CD4-positive, alpha-beta T cell treated with Interleukin-6 for 4 hours (primary cell): Measurements from ENCODE around the gene CD68.
A peak's percentile ranks its signal among the peaks of the same experiment; 100 is the strongest.

Source experiments
- DNase-seq: peaks from one replicate; pipeline ENCODE4 v3.0.0-alpha.2; 2020; ENCODE audit warnings: mixed read lengths

CD68 gene

GRCh38 chr17:7560172-7561027, 19.0 kb upstream of the CD68 start:
- peak; percentile 61 for DNase-seq

GRCh38 chr17:7561028-7561575, 18.3 kb upstream of the CD68 start:
- DNase-seq = peak; percentile 83

DNA sequence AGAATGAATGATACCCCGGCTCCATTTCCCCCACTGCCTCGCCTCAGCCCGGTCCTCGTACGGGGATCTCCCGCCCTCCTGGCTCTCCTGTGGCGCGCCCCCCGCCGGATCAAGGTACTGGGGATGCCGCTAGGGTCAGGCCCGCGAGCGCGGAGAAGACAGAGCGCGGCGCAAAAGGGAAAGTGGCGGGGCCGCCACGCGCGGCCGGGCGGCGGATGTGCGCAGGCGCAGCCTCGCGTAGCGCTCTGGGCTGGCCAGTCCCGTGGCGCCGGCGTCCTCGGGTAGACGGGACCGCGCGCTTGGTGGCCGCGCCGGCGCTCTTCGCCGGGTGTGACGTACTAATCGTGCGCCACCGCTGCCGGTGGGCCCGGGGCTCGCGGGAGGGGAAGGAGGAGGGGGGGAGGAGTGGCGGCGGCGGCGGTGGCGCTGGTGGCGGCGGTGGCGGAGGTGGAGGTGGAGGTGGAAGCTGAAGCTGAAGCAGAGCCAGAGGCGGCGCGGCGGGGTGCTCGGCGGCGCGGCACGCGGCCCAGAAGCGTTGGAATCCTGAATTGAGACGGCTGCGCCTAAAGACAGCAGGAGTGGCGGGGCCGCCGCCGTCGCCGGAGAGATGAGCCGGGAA, 17.7 kb upstream of the CD68 start, which contains the start of gene SENP3:
Gene SENP3, plus strand, starts transcription at position 331 of the 619 bp plus-strand sequence. CDS start 1,158 bp downstream, outside the sequence.
- peak; percentile 92 for DNase-seq

- no peak for DNase-seq
Observed at GRCh38 chr17:7562208-7562605, 17.2 kb upstream of the CD68 start.

- DNase-seq = no peak
Observed at GRCh38 chr17:7563115-7563869, 16.1 kb upstream of the CD68 start.

DNA sequence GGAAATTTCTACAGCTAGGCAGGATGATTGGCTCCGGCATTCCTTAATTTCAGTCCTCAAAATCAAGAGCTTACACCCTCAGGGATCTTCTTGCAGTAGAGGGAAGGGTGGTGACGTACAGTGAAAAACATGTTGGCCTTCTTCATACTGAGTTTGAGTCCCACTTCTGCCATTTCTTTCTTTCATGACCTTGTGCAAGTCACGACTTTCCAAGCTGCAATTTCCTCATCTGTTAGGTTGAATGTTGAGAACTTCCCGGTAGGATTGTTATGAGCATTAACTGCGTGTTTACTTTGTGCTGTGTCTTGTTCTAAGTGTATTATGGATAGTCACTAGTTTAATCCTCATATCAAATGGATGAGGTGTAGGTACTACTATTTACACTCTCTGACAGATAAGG, 9.9 kb upstream of the CD68 start:
- no peak for DNase-seq

- DNase-seq = no peak
Observed at GRCh38 chr17:7570351-7570750, 9.1 kb upstream of the CD68 start.

DNA sequence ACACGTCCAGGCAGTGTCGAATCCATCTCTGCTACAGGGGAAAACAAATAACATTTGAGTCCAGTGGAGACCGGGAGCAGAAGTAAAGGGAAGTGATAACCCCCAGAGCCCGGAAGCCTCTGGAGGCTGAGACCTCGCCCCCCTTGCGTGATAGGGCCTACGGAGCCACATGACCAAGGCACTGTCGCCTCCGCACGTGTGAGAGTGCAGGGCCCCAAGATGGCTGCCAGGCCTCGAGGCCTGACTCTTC, 7.2 kb upstream of the CD68 start:
- DNase-seq = no peak

- peak; percentile 99 for DNase-seq
Observed at GRCh38 chr17:7572588-7573323, 6.7 kb upstream of the CD68 start.

DNA sequence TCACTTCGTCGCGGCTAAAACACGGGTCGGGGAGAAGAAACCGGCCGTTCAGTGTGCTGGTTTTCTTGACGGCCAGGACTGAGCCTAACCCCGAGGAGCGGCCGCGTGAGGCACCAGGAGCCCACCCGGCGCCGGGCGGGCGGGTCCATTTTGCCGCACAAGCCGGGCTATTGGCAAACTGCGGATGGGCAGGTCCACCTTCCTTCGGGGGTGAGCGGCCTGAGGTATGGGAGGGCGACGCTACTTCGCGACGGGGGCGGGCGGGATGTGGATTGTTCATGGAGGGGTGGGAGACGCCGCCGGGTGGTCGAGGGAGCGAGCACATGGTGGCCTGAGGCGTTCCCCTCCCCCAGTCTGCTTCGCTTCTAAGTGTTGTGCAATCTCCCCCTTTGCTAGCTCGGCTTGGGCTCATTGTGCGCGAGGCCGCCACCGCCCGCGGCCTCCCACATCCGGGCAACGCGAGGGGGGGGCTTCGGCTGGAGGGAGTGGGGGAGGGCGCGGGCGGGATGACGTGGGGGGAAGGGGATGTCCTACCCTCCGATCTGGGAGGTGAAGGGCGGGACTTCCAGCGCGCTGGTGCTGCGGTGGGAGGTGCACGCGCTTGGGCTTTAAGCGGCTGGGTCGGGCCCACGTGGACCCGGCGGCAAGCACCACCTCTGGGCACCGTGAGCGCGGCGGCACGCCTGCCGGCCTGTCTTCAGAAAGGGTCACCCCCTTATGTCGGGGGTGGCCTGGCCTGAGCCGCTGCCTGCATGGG, 5.9 kb upstream of the CD68 start:
- DNase-seq = peak; percentile 95

DNA sequence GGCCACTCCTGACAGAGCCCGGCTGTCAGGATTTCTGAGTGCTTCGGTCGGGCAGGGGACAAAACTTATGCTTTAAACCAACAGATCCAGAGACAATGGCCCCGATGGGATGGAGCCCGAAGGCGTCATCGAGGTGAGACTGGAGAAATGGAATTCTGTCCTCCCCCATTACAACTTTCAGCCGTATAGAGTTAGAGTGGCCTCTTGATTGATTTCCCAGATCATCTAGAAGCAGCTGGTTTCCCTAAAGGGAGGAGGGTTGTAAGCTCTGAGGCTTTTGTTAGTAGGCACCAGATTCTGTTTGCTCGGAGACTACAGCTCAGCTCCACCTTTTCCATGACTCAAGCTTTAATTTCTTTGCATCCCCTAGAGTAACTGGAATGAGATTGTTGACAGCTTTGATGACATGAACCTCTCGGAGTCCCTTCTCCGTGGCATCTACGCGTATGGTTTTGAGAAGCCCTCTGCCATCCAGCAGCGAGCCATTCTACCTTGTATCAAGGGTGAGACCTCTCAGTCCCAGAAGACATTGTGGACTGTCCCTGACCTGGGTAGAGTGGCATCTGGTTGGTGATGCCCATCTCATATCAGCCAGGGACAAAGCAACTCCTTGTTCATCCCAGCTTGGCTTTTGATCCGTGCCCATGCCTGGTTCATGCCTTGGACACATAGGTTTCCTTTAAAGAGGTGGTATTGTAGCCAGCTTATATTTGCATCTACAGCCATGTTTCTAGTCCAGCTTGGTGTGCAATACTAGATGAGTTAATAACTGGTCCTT, 5.1 kb upstream of the CD68 start:
- DNase-seq = no peak

DNA sequence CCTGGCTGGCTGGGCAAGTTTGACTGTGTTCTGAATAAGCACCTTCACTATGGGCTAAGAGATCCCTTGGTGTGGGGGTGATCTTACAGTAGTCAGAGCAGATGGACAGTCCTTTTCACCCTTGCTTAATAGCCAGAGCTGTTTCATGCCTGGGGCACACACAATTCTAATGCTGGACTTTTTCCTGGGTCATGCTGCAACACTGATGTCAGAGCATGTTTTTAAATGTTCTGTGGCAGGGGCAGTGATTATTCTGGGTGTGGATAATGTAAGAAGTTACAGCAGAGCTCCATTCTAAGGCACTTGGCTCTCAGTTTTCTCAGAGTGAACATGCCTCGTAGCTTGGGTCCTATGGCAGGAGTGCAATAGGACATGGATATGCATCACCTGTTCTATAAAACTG, 4.0 kb upstream of the CD68 start:
- DNase-seq = no peak

DNA sequence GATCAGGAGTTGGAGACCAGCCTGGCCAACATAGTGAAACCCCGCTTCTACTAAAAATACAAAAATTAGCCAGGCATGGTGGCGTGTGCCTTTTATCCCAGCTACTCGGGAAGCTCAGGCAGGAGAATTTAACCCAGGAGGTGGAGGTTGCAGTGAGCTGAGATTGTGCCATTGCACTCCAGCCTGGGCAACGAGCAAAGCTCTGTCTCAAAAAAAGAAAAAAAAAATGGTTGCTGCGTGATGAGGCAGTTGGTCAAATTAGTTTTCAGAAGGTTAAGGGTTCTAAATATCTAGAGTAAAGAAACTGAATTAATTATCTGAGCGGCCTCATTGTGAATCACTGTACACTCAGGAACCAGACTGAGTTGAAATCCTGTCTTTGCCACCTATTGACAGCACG, 3.5 kb upstream of the CD68 start:
- no peak for DNase-seq

DNA sequence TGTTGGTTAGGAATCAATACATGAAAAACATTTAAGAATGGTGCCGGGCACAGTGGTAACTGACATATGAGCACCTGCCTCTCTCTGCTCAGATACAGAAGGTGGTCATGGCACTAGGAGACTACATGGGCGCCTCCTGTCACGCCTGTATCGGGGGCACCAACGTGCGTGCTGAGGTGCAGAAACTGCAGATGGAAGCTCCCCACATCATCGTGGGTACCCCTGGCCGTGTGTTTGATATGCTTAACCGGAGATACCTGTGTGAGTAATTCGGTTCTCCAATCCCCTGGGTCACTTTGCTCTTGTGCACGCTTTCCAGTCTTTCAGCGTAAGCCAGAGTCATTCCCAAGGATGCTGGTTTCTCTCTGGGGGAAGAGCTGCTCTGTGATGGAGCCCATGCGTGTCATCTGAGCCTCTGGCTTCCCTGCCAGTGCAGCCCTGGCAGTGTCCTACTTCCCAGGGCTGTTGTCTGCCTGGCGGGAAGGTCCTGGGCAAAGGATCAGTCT, 3.0 kb upstream of the CD68 start:
- DNase-seq = no peak

GRCh38 chr17:7577327-7578199, 1.9 kb upstream of the CD68 start:
- DNase-seq = no peak

DNA sequence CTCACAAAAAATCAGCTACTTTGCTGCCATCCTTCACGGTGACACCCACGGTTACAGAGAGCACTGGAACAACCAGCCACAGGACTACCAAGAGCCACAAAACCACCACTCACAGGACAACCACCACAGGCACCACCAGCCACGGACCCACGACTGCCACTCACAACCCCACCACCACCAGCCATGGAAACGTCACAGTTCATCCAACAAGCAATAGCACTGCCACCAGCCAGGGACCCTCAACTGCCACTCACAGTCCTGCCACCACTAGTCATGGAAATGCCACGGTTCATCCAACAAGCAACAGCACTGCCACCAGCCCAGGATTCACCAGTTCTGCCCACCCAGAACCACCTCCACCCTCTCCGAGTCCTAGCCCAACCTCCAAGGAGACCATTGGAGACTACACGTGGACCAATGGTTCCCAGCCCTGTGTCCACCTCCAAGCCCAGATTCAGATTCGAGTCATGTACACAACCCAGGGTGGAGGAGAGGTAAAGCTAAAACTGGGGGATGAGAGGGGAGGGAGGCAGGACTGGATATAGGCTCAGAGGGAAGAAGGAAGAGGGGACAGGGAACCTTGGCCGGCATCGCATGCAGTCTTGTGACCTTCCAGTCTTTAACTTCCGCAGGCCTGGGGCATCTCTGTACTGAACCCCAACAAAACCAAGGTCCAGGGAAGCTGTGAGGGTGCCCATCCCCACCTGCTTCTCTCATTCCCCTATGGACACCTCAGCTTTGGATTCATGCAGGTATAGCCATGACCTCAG, 581 bp downstream of the CD68 start:
- DNase-seq = no peak

DNA sequence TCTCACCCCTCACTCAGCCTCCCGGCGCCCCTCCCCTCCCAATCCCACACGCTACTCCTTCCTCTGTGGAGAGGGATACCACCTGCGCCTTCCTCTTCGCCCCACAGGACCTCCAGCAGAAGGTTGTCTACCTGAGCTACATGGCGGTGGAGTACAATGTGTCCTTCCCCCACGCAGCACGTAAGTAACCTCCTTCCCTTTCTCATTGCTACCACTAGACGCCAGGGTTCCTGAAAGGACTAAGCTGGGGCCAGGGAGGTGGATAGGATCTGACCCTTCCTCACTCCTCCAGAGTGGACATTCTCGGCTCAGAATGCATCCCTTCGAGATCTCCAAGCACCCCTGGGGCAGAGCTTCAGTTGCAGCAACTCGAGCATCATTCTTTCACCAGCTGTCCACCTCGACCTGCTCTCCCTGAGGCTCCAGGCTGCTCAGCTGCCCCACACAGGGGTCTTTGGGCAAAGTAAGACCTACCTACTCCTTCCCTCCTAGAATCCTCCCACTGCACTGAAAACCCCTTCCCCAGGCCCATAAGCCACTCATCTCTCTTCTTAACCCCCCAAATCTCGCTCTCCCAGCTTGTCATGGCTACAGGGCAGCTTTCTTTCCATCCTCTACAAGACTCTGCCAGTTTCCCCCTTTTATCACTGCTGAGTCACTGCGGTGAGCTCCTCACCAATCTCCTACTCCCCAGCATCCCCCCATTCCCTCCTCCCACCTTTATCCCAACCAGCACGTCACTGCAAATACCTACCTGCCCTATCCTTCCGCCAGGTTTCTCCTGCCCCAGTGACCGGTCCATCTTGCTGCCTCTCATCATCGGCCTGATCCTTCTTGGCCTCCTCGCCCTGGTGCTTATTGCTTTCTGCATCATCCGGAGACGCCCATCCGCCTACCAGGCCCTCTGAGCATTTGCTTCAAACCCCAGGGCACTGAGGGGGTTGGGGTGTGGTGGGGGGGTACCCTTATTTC, 1.5 kb downstream of the CD68 start:
- no peak for DNase-seq
